Stimulated activated CD4-positive, alpha-beta T cell treated with anti-CD3 and anti-CD28 coated beads, Interleukin-4, amount 100 ng/mL, for 24 hours (primary cell): ENCODE data around the gene TLE2.
A peak's percentile ranks its signal among the peaks of the same experiment; 100 is the strongest.
"Not testable (repeated sequence)": the region's sequence is repeated elsewhere in the genome, so short reads cannot be mapped to it uniquely, and the experiment has no call there.

Source experiments
- DNase-seq: peaks from one replicate; pipeline ENCODE4 v3.0.0-alpha.2; 2020

TLE2 gene

DNA sequence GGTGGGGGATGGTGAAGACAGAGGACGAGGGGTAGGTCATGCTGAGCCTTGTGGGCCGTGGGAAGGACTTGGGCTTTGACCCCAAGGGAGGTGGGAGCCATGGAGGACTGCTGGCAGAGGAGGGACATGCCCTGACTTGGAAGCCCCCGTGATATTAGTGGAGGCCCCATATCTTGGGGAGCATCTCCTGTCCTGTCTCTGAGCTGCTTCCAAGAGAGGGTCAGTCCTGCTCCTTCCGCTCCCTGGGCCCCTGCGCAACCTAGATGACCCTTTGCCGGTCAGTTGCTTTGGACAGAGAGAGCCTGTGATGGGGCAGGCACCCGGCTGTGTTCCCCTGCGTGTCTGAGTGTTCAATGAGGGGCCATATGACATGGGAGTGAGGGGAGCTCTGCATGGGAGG, 46.5 kb downstream of the TLE2 start:
- DNase-seq = no peak

DNA sequence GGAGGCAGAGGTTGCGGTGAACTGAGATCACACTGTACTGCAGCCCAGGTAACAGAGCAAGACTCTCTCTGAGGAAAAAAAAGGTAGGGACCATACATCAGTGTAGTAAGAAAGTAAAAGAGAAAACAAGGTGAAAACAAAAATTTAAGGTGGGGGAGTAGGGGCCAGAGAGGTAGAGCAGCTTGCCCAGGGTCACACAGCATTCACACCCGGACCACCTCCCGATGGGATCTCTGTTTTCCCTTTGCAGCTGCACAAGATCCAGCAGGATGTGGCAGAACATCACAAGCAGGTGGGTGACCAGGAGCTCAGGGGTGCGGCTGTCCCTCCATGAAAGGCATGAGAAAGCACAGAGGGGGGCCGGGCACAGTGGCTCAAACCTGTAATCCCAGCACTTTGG, 47.2 kb downstream of the TLE2 start:
- DNase-seq = no peak

DNA sequence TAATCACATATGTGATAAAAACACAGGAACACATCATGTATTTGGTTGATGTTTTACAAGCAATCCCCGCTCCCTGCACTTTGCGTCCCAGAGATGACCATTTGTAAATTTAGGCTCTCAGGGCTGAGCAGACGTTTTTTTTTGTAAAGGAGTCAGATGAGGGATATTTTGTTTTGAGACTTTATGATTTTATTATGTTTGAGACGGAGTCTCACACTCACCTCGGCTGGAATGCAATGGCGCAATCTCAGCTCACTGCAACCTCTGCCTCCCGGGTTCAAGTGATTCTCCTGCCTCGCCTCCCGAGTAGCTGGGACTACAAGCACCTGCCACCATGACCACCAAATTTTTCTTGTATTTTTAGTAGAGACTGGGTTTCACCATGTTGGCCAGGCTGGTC, 50.3 kb downstream of the TLE2 start:
- DNase-seq = no peak

- DNase-seq = no peak
These were observed 50.8 kb downstream of the TLE2 start for GRCh38 chr19:2978166-2978767.

DNA sequence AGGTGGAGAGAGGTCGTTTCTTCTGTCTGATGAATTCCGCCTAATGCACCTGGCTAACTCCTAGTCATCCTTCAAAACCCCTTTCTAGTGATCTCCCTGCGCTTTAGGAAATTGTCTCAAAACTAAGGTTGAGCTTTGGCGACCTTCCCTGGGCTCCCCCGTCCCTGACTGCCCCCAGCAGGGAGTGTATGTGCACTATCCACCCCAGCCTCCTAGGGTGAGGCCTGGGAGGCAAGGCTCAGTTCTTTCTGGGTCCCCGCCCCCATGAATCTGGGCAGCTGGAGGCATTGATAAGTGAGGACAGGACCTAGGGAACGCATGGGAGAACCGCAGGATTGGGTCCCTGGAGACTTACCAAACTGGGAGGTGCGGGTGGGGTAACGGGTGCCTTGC, 51.3 kb downstream of the TLE2 start:
- DNase-seq = no peak

DNA sequence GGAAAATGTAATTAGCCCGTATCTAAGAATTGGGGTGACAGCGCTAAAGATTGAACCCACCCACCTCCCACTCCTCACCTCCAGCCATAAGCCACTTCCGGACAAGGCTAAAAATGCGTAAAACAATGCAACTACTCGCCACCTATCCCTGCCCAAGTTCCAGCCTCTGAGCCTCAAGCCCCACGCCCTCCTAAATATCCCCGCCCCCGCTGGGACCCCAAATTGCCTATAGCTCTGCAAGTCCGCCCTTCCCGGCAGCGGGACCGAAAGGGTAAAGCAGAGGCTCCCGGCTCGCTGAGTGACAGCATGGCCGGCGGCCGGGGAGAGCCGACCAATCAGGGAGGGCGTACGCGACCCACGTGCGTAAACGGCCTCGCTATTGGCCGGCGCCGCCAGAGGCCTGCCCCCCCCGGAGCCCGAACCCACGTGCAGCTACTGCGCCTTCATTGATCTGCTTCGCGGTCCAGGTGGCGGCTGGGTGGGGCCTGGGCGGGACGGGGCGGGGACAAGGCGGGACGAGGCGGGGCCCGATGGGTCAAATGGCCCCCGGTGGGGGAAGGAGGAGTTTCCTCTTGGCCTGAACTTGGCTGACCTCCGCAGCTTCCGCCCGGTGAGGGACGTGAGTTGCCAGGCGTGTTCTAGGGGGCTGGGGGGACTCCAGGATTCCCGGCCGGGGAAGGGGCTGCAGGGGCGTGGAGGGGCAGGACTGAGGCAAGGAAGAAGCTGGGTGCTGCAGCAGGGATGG, 51.9 kb downstream of the TLE2 start, which contains the start of gene TLE6:
Gene TLE6, plus strand, starts transcription at position 564 of the 745 bp plus-strand sequence. CDS start 670 bp downstream, outside the sequence.
- DNase-seq = peak; percentile 94

DNA sequence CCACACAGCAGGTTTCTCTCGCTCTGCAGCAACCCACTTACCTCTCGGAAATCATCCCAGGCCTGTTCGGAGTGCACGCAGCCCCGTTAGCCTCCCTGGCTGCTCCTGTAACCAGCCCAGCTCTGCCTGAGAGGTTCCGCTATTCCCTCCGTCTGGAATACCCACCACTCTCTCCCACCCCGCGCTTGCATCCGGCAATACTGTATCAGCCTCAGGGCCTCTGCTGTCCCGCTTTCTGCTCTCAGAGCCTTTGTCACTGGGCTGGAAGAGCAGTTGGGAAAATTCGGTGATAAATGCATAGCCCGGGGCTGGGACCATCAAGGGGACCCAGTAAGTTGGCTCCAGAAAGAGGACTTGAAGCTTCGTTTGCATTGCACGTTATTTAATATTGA, 52.5 kb downstream of the TLE2 start:
- DNase-seq = no peak

DNA sequence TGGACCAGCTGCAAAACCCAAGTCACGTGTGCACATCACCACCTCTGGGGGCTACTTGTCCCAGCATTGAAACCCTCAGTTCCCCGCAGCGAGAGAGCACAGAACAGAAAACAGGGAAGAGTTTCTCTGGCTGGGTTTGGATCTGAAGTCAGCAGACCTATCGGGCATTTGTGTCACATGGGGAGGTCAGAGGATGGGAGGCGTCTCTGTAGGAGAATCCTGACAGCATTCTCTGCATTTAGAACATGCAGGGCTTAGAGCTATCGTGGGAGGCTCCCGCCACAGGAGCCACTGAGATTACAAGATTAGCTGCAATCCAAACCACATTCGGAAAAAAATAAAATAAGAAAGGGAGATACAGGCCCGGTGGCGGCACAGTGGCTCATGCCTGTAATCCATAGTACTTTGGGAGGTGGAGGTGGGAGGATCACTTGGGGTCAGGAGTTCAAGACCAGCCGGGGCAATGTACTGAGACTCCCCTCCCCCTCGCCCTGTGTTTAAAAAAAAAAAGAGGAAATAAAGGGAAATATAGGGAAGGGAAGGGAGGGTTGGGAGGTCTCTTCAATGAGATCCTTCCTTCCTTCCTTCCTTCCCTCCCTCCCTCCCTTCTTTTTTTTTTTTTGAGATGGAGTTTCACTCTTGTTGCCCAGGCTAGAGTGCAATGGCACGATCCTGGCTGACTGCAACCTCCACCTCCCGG, 54.6 kb downstream of the TLE2 start:
- no peak for DNase-seq

GRCh38 chr19:2973229-2973628, 55.9 kb downstream of the TLE2 start:
- DNase-seq = no peak

DNA sequence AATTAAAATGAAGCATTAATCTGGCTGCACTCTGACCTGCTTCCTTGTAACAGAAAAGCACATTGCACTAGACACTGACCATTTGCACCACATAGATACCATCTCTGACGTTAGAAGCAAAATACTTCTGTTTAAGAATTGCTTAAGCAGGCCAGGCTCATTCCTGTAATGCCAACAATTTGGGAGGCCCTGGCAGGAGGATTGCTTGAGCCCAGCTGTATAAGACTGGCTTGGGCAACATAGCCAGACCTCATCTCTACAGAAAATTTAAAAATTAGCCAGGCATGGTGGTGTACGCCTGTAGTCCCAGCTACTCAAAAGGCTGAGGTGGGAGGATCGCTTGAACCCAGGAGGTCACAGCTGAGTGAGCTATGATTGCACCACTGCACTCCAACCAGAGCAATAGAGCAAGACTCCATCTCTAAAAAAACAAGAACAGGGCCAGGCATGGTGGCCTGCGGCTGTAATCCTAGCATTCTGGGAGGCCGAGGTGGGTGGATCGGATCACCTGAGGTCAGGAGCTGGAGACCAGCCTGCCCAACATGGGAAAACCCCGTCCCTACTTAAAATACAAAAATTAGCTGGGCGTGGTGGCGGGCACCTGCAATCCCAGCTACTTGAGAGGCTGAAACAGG, 58.8 kb downstream of the TLE2 start:
- no peak for DNase-seq

DNA sequence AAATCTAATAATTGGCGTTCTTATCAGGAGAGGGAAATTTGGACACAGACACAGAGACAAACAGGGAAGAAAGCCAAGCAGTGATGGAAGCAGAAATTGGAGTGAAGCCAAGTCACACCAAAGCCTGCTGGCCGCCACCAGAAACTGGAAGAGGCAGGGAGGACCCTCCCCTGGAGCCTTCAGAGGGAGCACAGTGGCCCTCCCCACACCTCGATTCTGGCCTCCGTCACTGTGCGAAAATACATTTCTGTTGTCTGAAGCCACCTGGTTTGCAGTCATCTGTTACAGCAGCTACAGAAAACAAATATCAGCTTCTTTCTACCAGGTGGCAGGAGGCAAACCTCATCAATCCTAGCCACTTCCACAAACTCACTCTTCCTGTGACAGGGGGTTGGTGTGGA, 60.0 kb downstream of the TLE2 start:
- no peak for DNase-seq

- no peak for DNase-seq
These were observed 61.1 kb downstream of the TLE2 start for GRCh38 chr19:2967972-2968371.

DNA sequence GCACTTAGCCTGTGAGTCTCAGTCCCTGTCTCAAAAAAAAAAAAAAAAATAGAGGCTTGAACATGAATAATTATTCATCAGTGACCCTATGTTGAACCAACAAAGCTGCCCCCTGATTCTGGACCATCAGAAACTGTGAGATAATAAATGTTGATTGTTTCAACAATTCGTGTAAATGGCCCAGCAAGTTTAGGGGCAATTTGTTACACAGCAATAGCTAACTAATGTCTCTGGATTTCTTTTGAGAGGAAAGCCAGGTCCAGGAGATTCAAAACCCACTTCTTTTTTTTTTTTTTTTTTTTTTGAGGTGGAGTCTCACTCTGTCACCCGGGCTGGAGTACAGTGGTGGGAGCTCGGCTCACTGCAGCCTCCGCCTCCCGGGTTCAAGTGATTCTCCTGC, 64.2 kb downstream of the TLE2 start:
- DNase-seq = no peak

DNA sequence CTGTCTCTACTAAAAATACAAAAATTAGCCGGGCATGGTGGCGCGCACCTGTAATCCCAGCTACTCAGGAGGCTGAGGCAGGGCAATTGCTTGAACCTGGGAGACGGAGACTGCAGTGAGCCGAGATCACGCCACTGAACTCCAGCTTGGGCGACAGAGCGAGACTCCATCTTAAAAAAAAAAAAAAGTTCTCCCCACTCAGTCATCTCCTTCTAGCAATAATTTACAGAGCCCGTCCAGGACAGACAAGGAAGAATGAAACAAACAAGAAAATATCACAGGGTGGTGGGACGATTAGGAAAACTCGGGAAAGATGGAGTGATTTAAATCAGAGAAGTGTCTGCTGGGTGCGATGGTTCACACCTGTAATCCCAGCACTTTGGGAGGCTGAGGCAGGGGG, 65.4 kb downstream of the TLE2 start:
- DNase-seq = not testable (repeated sequence)

- DNase-seq = no peak
These were observed 66.0 kb downstream of the TLE2 start for GRCh38 chr19:2963122-2963521.

- DNase-seq = peak; percentile 56
These were observed 66.9 kb downstream of the TLE2 start for GRCh38 chr19:2962018-2962670.

DNA sequence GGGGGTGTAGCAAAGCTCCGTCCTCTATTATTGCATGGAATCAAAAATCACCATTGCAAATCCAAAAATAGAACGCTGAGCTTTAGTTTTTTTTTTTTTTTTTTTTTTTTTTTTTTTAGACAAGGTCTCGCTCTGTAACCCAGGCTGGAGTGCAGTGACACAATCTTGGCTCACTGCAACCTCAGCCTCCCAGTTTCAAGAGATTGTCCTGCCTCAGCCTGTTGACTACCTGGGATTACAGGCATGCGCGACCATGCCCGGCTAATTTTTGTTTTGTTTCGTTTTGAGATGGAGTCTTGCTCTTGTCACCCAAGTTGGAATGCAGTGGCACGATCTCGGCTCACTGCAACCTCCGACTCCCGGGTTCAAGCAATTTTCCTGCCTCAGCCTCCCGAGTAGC, 69.0 kb downstream of the TLE2 start:
- DNase-seq = no peak

GRCh38 chr19:2957160-2957559, 71.9 kb downstream of the TLE2 start:
- DNase-seq = no peak

DNA sequence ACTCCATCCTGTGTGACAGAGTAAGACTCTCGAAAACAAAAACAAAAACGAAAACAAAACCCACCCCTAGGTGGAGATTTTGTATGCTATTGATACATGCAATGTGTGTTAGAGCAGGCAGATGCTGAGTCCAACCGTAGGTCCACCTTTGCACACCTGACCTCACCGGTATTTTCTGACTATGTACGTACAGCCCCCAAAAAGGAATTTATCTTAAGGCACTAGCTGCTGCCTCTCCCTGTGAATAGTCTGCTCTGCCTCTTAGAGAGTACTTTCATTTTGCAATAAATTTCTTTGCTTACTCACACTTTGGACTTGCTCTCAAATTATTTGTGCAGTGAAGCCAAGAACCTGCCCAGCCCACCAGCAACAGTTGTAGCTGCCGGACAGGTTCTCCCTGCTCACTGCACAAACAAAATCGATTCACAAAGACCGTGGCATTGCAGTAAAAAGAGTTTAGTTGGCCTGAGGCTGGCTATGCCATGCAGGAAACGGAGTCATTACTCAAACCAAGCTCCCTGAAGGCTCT, 76.1 kb downstream of the TLE2 start:
- no peak for DNase-seq

DNA sequence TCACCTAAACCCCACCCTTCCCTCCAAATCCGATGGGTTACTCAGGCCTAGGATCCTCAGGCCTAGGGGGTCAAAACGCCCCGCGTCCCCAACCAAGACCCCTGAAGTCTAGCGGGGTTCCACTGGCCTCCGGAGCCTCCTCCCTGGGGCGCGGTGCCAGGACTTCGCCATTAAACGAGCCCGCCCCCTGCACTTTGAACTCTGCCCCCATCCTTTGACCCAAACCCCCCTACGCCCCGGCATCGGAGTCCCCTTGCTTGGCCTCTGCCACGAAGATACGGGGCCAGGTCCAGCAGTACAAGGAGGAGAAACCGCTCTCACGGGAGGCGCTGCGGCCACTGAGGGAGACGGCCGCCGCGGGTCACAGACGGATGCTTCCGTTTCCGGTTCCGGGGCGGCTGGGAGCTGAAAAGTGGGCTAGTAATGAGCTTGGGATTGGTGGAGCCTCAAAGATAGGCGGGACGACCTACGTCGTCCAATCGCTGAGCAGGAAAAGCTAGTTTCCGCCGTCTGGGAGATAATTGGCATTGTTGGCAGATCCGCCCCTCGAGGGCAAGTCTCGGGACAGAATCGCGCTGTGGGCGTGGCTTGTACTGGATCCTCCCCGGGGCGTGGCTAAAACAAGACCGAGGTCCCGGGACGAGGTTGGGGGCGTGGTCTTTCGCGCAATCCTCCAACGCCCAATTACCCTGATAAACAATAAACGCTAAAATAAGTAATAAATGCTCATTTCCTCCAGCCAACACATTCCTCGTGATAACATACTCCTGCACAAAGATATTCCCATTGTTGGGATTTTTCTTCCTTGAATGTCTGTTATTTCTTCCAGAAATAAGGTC, 78.6 kb downstream of the TLE2 start:
- DNase-seq = peak; percentile 100

- DNase-seq = no peak
These were observed 79.2 kb downstream of the TLE2 start for GRCh38 chr19:2949939-2950285.
